HL-60 (cell line): Measurements from ENCODE around the gene FAM216B.

ENCODE experiments used
- DNase-seq, 2 experiments: peaks; one replicate each; pipeline ENCODE4 v3.0.0-alpha.2; 2010 to 2020; ENCODE audit warnings: low read depth in 1 of 2, low spot score in 1 of 2
- H3K27ac ChIP-seq: fragments of 250-450 bp; sonication (Bioruptor Pico); replicated peaks from 2 replicates; pipeline ENCODE4 v1.5.1; 2020; ENCODE audit warnings: mild to moderate bottlenecking, moderate library complexity
- H3K27me3 ChIP-seq: fragments of 250-450 bp; sonication (Bioruptor Pico); 2 replicates; pipeline ENCODE4 v1.5.1; 2021; ENCODE audit warnings: mild to moderate bottlenecking, moderate library complexity; ENCODE audit not compliant: insufficient read depth, poor library complexity, severe bottlenecking
- H3K4me3 ChIP-seq: replicated peaks from 2 replicates; pipeline ENCODE4 v1.5.1; 2011; ENCODE audit warnings: mild to moderate bottlenecking, control low read depth, low read length; ENCODE audit not compliant: insufficient read depth
- CTCF ChIP-seq: IDR thresholded peaks from one replicate; pipeline ENCODE4 v1.5.1; 2011; ENCODE audit warnings: low read length, control low read depth, inconsistent platforms; ENCODE audit not compliant: insufficient read depth
- GABPA ChIP-seq: IDR thresholded peaks from 2 replicates; pipeline ENCODE4 v1.6.1; 2012; ENCODE audit warnings: low read depth
- POLR2AphosphoS5 ChIP-seq: IDR thresholded peaks from 2 replicates; pipeline ENCODE4 v1.6.1; 2012; ENCODE audit warnings: low read depth
- REST ChIP-seq: IDR thresholded peaks from 2 replicates; pipeline ENCODE4 v1.6.1; 2012; ENCODE audit warnings: low read depth; ENCODE audit not compliant: insufficient replicate concordance
- SPI1 ChIP-seq: IDR thresholded peaks from 2 replicates; pipeline ENCODE4 v1.6.1; 2012; ENCODE audit warnings: low read depth, mild to moderate bottlenecking, borderline replicate concordance

FAM216B gene

GRCh38 chr13:42754801-42755510 lies 26.4 kb upstream of the FAM216B start:
- no peak overlapping the region for H3K27ac ChIP-seq
- no peak for DNase-seq
- no peak for TF ChIP-seq REST
- no peak for TF ChIP-seq POLR2AphosphoS5
- TF ChIP-seq SPI1, result no peak
- no peak for TF ChIP-seq GABPA
- no peak for TF ChIP-seq CTCF

GRCh38 chr13:42757678-42758420 lies 23.5 kb upstream of the FAM216B start:
- DNase-seq, result no peak
- Histone ChIP-seq H3K27me3 (no peaks in the 10 kb centered on the region), H3K27ac (no peak overlapping the region), H3K4me3 (no peak overlapping the region)
- no peak for TF ChIP-seq POLR2AphosphoS5
- no peak for TF ChIP-seq SPI1
- no peak for TF ChIP-seq CTCF
- TF ChIP-seq REST, result no peak
- no peak for TF ChIP-seq GABPA

More at GRCh38 chr13:42754801-42755510, 26.4 kb upstream of the FAM216B start:
- H3K27me3 ChIP-seq, result no peaks in the 10 kb centered on the region
- no peak overlapping the region for H3K4me3 ChIP-seq

GRCh38 chr13:42758515-42758914 lies 22.9 kb upstream of the FAM216B start:
- Histone ChIP-seq H3K4me3 (no peak overlapping the region), H3K27me3 (no peaks in the 10 kb centered on the region), H3K27ac (no peak overlapping the region)
- TF ChIP-seq GABPA (no peak), REST (no peak), POLR2AphosphoS5 (no peak), SPI1 (no peak), CTCF (no peak)
- no peak for DNase-seq
